ENCODE measurements around the gene CCDC172. TPM values are rescaled to one million over a fixed set of nuclear protein-coding genes. Genes with fewer than 3 reads are reported as not detected.

CCDC172 gene
- total and polyA plus RNA-seq, 2 donors (not counting 1 experiment from before 2014, with no cell fraction given) = not detected

- Histone ChIP-seq H4K20me1 (ENCODE audit: control insufficient read depth, extremely low read depth, insufficient read depth, low read length) (no peaks in the 10 kb centered on the region), H3K9ac (ENCODE audit: insufficient read depth, low read length) (no peak overlapping the region), H3K79me2 (ENCODE audit: control insufficient read depth, insufficient read depth, low read length) (no peaks in the 10 kb centered on the region), H3K9me3 (ENCODE audit: control insufficient read depth, insufficient read depth, low read depth, low read length) (no peaks in the 10 kb centered on the region), H3K4me3 (replicated peaks in 1 of 4; ENCODE audit: control extremely low read depth in 1 of 4, insufficient read depth in 1 of 4, low read depth in 3 of 4, low read length in 4 of 4) (no peak overlapping the region), H3K27ac (ENCODE audit: insufficient read depth, low read length) (no peak overlapping the region), H3K4me2 (ENCODE audit: extremely low read depth, insufficient read depth, low read length) (no peak overlapping the region), H3K4me1 (ENCODE audit: control insufficient read depth, extremely low read depth, insufficient read depth, low read length) (no peaks in the 10 kb centered on the region), H3K27me3 (ENCODE audit: control insufficient read depth, insufficient read depth, low read length) (no peaks in the 10 kb centered on the region), H2AFZ (ENCODE audit: low read length) (no peak overlapping the region), H3K36me3 (ENCODE audit: control insufficient read depth, insufficient read depth, low read length) (no peaks in the 10 kb centered on the region)
- no peak for DNase-seq (ENCODE audit: low read depth in 2 of 2)
- no peak for TF ChIP-seq EZH2 (IDR thresholded peaks at IDR 0.05; ENCODE audit: low read length, missing control alignments)
- no peak for TF ChIP-seq CTCF (conservative IDR thresholded peaks at IDR 0.05 in 1 of 2, IDR thresholded peaks at IDR 0.05 in 1 of 2; ENCODE audit: low read depth in 1 of 2, low read length in 2 of 2)
These were observed 71.2 kb downstream of the CCDC172 start for GRCh38 chr10:116395223-116395985.

GRCh38 chr10:116398224-116398623, 74.0 kb downstream of the CCDC172 start:
- H2AFZ ChIP-seq (ENCODE audit: low read length) = no peak overlapping the region
- H4K20me1 ChIP-seq (ENCODE audit: control insufficient read depth, extremely low read depth, insufficient read depth, low read length) = no peaks in the 10 kb centered on the region
- no peaks in the 10 kb centered on the region for H3K36me3 ChIP-seq (ENCODE audit: control insufficient read depth, insufficient read depth, low read length)
- no peak overlapping the region for H3K9ac ChIP-seq (ENCODE audit: insufficient read depth, low read length)
- TF ChIP-seq CTCF (conservative IDR thresholded peaks at IDR 0.05 in 1 of 2, IDR thresholded peaks at IDR 0.05 in 1 of 2; ENCODE audit: low read depth in 1 of 2, low read length in 2 of 2) = no peak
- no peak for TF ChIP-seq EZH2 (IDR thresholded peaks at IDR 0.05; ENCODE audit: low read length, missing control alignments)
- H3K27ac ChIP-seq (ENCODE audit: insufficient read depth, low read length) = no peak overlapping the region
- no peak for DNase-seq (ENCODE audit: low read depth in 2 of 2)
- H3K4me2 ChIP-seq (ENCODE audit: extremely low read depth, insufficient read depth, low read length) = no peak overlapping the region
- H3K27me3 ChIP-seq (ENCODE audit: control insufficient read depth, insufficient read depth, low read length) = no peaks in the 10 kb centered on the region
- H3K9me3 ChIP-seq (ENCODE audit: control insufficient read depth, insufficient read depth, low read depth, low read length) = no peaks in the 10 kb centered on the region
- H3K79me2 ChIP-seq (ENCODE audit: control insufficient read depth, insufficient read depth, low read length) = no peaks in the 10 kb centered on the region
- no peaks in the 10 kb centered on the region for H3K4me1 ChIP-seq (ENCODE audit: control insufficient read depth, extremely low read depth, insufficient read depth, low read length)
- H3K4me3 ChIP-seq (replicated peaks in 1 of 4; ENCODE audit: control extremely low read depth in 1 of 4, insufficient read depth in 1 of 4, low read depth in 3 of 4, low read length in 4 of 4) = no peak overlapping the region

- Histone ChIP-seq H3K27me3 (ENCODE audit: control insufficient read depth, insufficient read depth, low read length) (no peaks in the 10 kb centered on the region), H3K36me3 (ENCODE audit: control insufficient read depth, insufficient read depth, low read length) (no peaks in the 10 kb centered on the region), H4K20me1 (ENCODE audit: control insufficient read depth, extremely low read depth, insufficient read depth, low read length) (no peaks in the 10 kb centered on the region), H3K9me3 (ENCODE audit: control insufficient read depth, insufficient read depth, low read depth, low read length) (no peaks in the 10 kb centered on the region), H3K9ac (ENCODE audit: insufficient read depth, low read length) (no peak overlapping the region), H3K4me2 (ENCODE audit: extremely low read depth, insufficient read depth, low read length) (no peak overlapping the region), H3K4me3 (replicated peaks in 1 of 4; ENCODE audit: control extremely low read depth in 1 of 4, insufficient read depth in 1 of 4, low read depth in 3 of 4, low read length in 4 of 4) (no peak overlapping the region), H3K4me1 (ENCODE audit: control insufficient read depth, extremely low read depth, insufficient read depth, low read length) (no peaks in the 10 kb centered on the region), H3K79me2 (ENCODE audit: control insufficient read depth, insufficient read depth, low read length) (no peaks in the 10 kb centered on the region), H3K27ac (ENCODE audit: insufficient read depth, low read length) (no peak overlapping the region), H2AFZ (ENCODE audit: low read length) (no peak overlapping the region)
- TF ChIP-seq EZH2 (IDR thresholded peaks at IDR 0.05; ENCODE audit: low read length, missing control alignments) (no peak), CTCF (conservative IDR thresholded peaks at IDR 0.05 in 1 of 2, IDR thresholded peaks at IDR 0.05 in 1 of 2; ENCODE audit: low read depth in 1 of 2, low read length in 2 of 2) (no peak)
- DNase-seq (ENCODE audit: low read depth in 2 of 2) = no peak
These were observed 78.6 kb downstream of the CCDC172 start for GRCh38 chr10:116402858-116403257.
